Naive B cell (primary cell): ENCODE data around the gene PSG5. TPM values are rescaled to one million over a fixed set of nuclear protein-coding genes. Genes with fewer than 3 reads are reported as not detected.

Experiments
- polyA plus RNA-seq, 6 donors: library from polyadenylated mRNA; unstranded; fragments of 300-500 nt; fragmentation: Illumina TruSeq; gene quantifications; one replicate each; pipeline ENCODE4 v1.2.3, GENCODE V29; 2021; ENCODE audit warnings: low read depth in 6 of 6

PSG5 gene
- polyA plus RNA-seq, 6 donors from 2014 or later: not detected

Other genes with a start within 250 kb of the PSG5 start
- gene PSG7, start 249.3 kb downstream of the PSG5 start, polyA plus RNA-seq: not detected
- not detected for gene PSG11, start 160.1 kb downstream of the PSG5 start, polyA plus RNA-seq
- gene PSG2, start 103.8 kb downstream of the PSG5 start, polyA plus RNA-seq: not detected
- gene PSG4, start 19.1 kb upstream of the PSG5 start, polyA plus RNA-seq: not detected
- gene PSG9, start 83.0 kb upstream of the PSG5 start, polyA plus RNA-seq: not detected
- gene CD177, start 167.2 kb upstream of the PSG5 start, polyA plus RNA-seq: under 1 TPM in 1 of 6 donors, not detected in 5; 0.28 TPM
- gene TEX101, start 228.4 kb upstream of the PSG5 start, polyA plus RNA-seq: not detected